ENCODE data around the gene SLC2A10. TPM values are rescaled to one million over a fixed set of nuclear protein-coding genes. Genes with fewer than 3 reads are reported as not detected.

SLC2A10 gene
- total RNA-seq, 1 experiment from 2014 or later = 4.2 TPM

- Histone ChIP-seq H3K27me3 (replicated peaks; ENCODE audit: control insufficient read depth, insufficient read depth, low read length) (no peaks in the 10 kb centered on the region), H3K4me1 (no peaks in the 10 kb centered on the region), H3K4me3 (ENCODE audit: low read depth, low read length) (no peak overlapping the region), H3K9me3 (peaks cover 5% of the 10 kb centered on the region; the same call in 1 of the 2 replicates), H3K36me3 (ENCODE audit: control insufficient read depth, insufficient read depth, low read length) (no peaks in the 10 kb centered on the region)
- CTCF ChIA-PET = no interaction called here
- Mint-ChIP-seq H3K36me3 (ENCODE audit: insufficient read depth, unreplicated experiment) (no peaks in the 10 kb centered on the region), H3K9me3 (ENCODE audit: unreplicated experiment) (peaks cover 26% of the 10 kb centered on the region), H3K4me1 (ENCODE audit: low read depth, unreplicated experiment) (no peaks in the 10 kb centered on the region), H3K4me3 (ENCODE audit: unreplicated experiment) (no peak overlapping the region), H3K27me3 (ENCODE audit: insufficient read depth, unreplicated experiment) (peaks cover 11% of the 10 kb centered on the region), H3K27ac (ENCODE audit: unreplicated experiment) (no peak overlapping the region)
- no peak for TF ChIP-seq CTCF (IDR thresholded peaks at IDR 0.05; ENCODE audit: insufficient read depth in 1 of 2, low read depth in 1 of 2, low read length in 1 of 2, severe bottlenecking in 1 of 2, unreplicated experiment in 1 of 2)
- BruUV-seq (replicated peaks) = no TSS peak
- POLR2A ChIA-PET = no interaction called here
- intact Hi-C loops (cut with micrococcal nuclease; ENCODE audit: unreplicated experiment) = no loop called here
- DNase-seq = no peak
Observed at GRCh38 chr20:46663531-46663930, 45.9 kb upstream of the SLC2A10 start.

GRCh38 chr20:46665602-46666001, 43.8 kb upstream of the SLC2A10 start:
- H3K36me3 Mint-ChIP-seq (ENCODE audit: insufficient read depth, unreplicated experiment) = no peaks in the 10 kb centered on the region
- H3K4me1 ChIP-seq = no peaks in the 10 kb centered on the region
- ChIA-PET CTCF (no interaction called here), POLR2A (no interaction called here)
- intact Hi-C loops (cut with micrococcal nuclease; ENCODE audit: unreplicated experiment) = no loop called here
- no peak overlapping the region for H3K4me3 Mint-ChIP-seq (ENCODE audit: unreplicated experiment)
- H3K4me1 Mint-ChIP-seq (ENCODE audit: low read depth, unreplicated experiment) = no peaks in the 10 kb centered on the region
- no TSS peak for BruUV-seq (replicated peaks)
- peaks cover 7% of the 10 kb centered on the region for H3K27me3 Mint-ChIP-seq (ENCODE audit: insufficient read depth, unreplicated experiment)
- H3K27me3 ChIP-seq (replicated peaks; ENCODE audit: control insufficient read depth, insufficient read depth, low read length) = no peaks in the 10 kb centered on the region
- TF ChIP-seq CTCF (IDR thresholded peaks at IDR 0.05; ENCODE audit: insufficient read depth in 1 of 2, low read depth in 1 of 2, low read length in 1 of 2, severe bottlenecking in 1 of 2, unreplicated experiment in 1 of 2) = no peak
- no peaks in the 10 kb centered on the region for H3K36me3 ChIP-seq (ENCODE audit: control insufficient read depth, insufficient read depth, low read length)
- no peak overlapping the region for H3K27ac Mint-ChIP-seq (ENCODE audit: unreplicated experiment)
- DNase-seq = no peak
- H3K4me3 ChIP-seq (ENCODE audit: low read depth, low read length) = no peak overlapping the region
- peaks cover 10% of the 10 kb centered on the region for H3K9me3 ChIP-seq
- H3K9me3 Mint-ChIP-seq (ENCODE audit: unreplicated experiment) = peaks cover 9% of the 10 kb centered on the region

- H3K4me1 ChIP-seq = no peaks in the 10 kb centered on the region
- H3K27ac Mint-ChIP-seq (ENCODE audit: unreplicated experiment) = no peak overlapping the region
- no peak for TF ChIP-seq CTCF (IDR thresholded peaks at IDR 0.05; ENCODE audit: insufficient read depth in 1 of 2, low read depth in 1 of 2, low read length in 1 of 2, severe bottlenecking in 1 of 2, unreplicated experiment in 1 of 2)
- H3K4me3 ChIP-seq (ENCODE audit: low read depth, low read length) = no peak overlapping the region
- H3K36me3 ChIP-seq (ENCODE audit: control insufficient read depth, insufficient read depth, low read length) = no peaks in the 10 kb centered on the region
- POLR2A ChIA-PET = no interaction called here
- no peak for DNase-seq
- H3K4me3 Mint-ChIP-seq (ENCODE audit: unreplicated experiment) = no peak overlapping the region
- no peaks in the 10 kb centered on the region for H3K36me3 Mint-ChIP-seq (ENCODE audit: insufficient read depth, unreplicated experiment)
- peaks cover 5% of the 10 kb centered on the region for H3K27me3 Mint-ChIP-seq (ENCODE audit: insufficient read depth, unreplicated experiment)
- H3K9me3 ChIP-seq = peaks cover 10% of the 10 kb centered on the region
- no peaks in the 10 kb centered on the region for H3K4me1 Mint-ChIP-seq (ENCODE audit: low read depth, unreplicated experiment)
- peaks cover 10% of the 10 kb centered on the region for H3K9me3 Mint-ChIP-seq (ENCODE audit: unreplicated experiment)
- CTCF ChIA-PET = interaction anchor here (0.6 to 0.7 kb wide), 2 partner anchors 34 to 48 kb away, joined by 3 read pairs; no protein-coding TSS in a partner anchor
- no peaks in the 10 kb centered on the region for H3K27me3 ChIP-seq (replicated peaks; ENCODE audit: control insufficient read depth, insufficient read depth, low read length)
- BruUV-seq (replicated peaks) = no TSS peak
- intact Hi-C loops (cut with micrococcal nuclease; ENCODE audit: unreplicated experiment) = no loop called here
Observed at GRCh38 chr20:46666306-46666705, 43.1 kb upstream of the SLC2A10 start.
